Mucosa of rectum (tissue), 2 donors: Measurements from ENCODE around the gene GGTLC2.
"Not testable (repeated sequence)": the region's sequence is repeated elsewhere in the genome, so short reads cannot be mapped to it uniquely, and the experiment has no call there.

ENCODE experiments used
- H3K27ac ChIP-seq, 2 donors: one replicate each; pipeline ENCODE4 v1.7.0; 2013; ENCODE audit warnings: inconsistent platforms in 2 of 2, low read depth in 2 of 2, low read length in 2 of 2
- H3K27me3 ChIP-seq, 2 donors: one replicate each; pipeline ENCODE4 v1.7.0; 2013; ENCODE audit warnings: low read length in 2 of 2; ENCODE audit not compliant: control insufficient read depth in 2 of 2, insufficient read depth in 2 of 2
- H3K36me3 ChIP-seq, 2 donors: one replicate each; pipeline ENCODE4 v1.7.0; 2013; ENCODE audit warnings: low read length in 2 of 2; ENCODE audit not compliant: control insufficient read depth in 2 of 2, insufficient read depth in 2 of 2
- H3K4me1 ChIP-seq, 2 donors: one replicate each; pipeline ENCODE4 v1.7.0; 2013; ENCODE audit warnings: low read length in 2 of 2, mild to moderate bottlenecking in 1 of 2; ENCODE audit not compliant: control insufficient read depth in 2 of 2, insufficient read depth in 2 of 2
- H3K4me3 ChIP-seq, 2 donors: one replicate each; pipeline ENCODE4 v1.7.0; 2013; ENCODE audit warnings: low read length in 2 of 2
- H3K9ac ChIP-seq, 2 donors: one replicate each; pipeline ENCODE4 v1.7.0; 2013; ENCODE audit warnings: low read length in 2 of 2, low read depth in 1 of 2, mild to moderate bottlenecking in 1 of 2
- H3K9me3 ChIP-seq, 2 donors: one replicate each; pipeline ENCODE4 v1.7.0; 2013; ENCODE audit warnings: low read length in 2 of 2; ENCODE audit not compliant: control insufficient read depth in 2 of 2
- donor health status: healthy.
- donor health status: Normal muscosa, but diverticular disease.

Gene GGTLC2

DNA sequence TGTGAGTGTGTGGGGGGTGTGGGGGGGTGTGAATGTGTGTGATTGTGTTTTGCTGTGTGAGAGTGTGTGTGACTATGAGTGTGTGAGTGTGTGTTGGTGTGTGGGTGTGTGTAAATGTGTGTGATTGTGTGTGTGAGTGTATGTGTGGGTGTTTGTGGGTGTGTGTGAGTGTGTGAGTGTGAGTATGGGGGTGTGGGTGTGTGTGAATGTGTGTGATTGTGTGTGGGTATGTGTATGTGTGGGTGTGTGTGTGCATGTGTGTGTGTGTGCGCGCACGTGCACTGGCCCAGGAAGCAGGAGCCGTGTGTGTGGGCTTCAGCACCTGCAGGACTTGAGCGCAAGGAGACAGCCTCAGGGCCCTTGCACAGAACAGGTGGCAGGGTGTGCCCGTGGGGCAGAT is 8.2 kb downstream of the GGTLC2 start:
- H3K27ac ChIP-seq, H3K27me3 ChIP-seq, H3K9me3 ChIP-seq, H3K36me3 ChIP-seq, H3K9ac ChIP-seq, H3K4me3 ChIP-seq, H3K4me1 ChIP-seq: not testable (repeated sequence)

- not testable (repeated sequence) for H3K27ac ChIP-seq, H3K4me3 ChIP-seq, H3K36me3 ChIP-seq, H3K27me3 ChIP-seq, H3K9ac ChIP-seq, H3K9me3 ChIP-seq, H3K4me1 ChIP-seq
Observed at GRCh38 chr22:22653677-22654381, 9.4 kb downstream of the GGTLC2 start.

GRCh38 chr22:22655452-22656290 is 11.3 kb downstream of the GGTLC2 start:
- no peaks in the 10 kb centered on the region for H3K4me1 ChIP-seq
- no peaks in the 10 kb centered on the region for H3K27me3 ChIP-seq

GRCh38 chr22:22657712-22658111 is 13.3 kb downstream of the GGTLC2 start:
- Histone ChIP-seq H3K27ac (no peak overlapping the region), H3K4me1 (no peaks in the 10 kb centered on the region), H3K36me3 (no peaks in the 10 kb centered on the region), H3K9me3 (no peaks in the 10 kb centered on the region), H3K4me3 (no peak overlapping the region), H3K9ac (no peak overlapping the region), H3K27me3 (no peaks in the 10 kb centered on the region)

More at GRCh38 chr22:22655452-22656290, 11.3 kb downstream of the GGTLC2 start:
- Histone ChIP-seq H3K4me3 (no peak overlapping the region), H3K36me3 (no peaks in the 10 kb centered on the region), H3K27ac (no peak overlapping the region), H3K9me3 (no peaks in the 10 kb centered on the region), H3K9ac (no peak overlapping the region)

DNA sequence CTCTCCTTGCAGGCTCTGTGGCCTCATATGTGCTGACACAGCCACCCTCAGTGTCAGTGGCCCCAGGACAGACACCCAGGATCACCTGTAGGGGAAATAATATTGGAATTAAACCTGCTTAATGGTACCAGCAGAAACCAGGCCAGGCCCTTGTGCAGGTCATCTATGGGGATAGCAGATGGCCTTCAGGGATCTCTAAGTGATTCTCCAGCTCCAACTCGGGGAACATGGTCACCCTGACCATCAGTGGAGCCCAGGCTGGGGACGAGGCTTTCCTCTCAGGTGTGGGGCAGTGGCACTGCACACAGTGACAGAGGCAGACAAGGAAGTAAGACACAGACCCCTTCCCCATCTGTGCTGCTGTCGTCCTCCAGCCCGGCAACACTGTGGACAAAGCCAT is 16.9 kb downstream of the GGTLC2 start:
- Histone ChIP-seq H3K36me3 (no peaks in the 10 kb centered on the region), H3K27ac (no peak overlapping the region), H3K4me3 (no peak overlapping the region), H3K9me3 (no peaks in the 10 kb centered on the region), H3K4me1 (no peaks in the 10 kb centered on the region), H3K27me3 (no peaks in the 10 kb centered on the region), H3K9ac (no peak overlapping the region)

DNA sequence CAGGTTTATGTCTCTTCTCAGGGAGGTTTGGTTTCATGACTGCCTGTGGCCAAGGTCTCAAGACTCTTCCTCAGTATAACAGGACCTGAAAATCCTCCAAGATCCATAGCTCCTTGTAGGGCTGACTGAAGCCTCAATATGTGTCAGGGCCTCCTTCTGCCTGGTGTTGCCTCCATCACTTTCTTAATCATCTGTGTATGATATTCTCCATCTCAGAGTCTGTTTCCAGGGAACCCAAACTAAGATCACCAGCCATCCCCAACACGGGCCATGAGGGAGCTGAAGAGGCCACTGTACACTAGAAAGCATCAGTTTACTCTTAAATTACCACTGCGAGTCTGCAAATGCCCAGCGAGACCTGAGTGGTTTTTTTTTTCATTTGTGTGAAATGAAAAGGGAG is 17.7 kb downstream of the GGTLC2 start:
- H3K9ac ChIP-seq = no peak overlapping the region
- H3K9me3 ChIP-seq = no peaks in the 10 kb centered on the region
- no peak overlapping the region for H3K27ac ChIP-seq
- H3K4me1 ChIP-seq = no peaks in the 10 kb centered on the region
- H3K36me3 ChIP-seq = no peaks in the 10 kb centered on the region
- no peaks in the 10 kb centered on the region for H3K27me3 ChIP-seq
- H3K4me3 ChIP-seq = no peak overlapping the region

DNA sequence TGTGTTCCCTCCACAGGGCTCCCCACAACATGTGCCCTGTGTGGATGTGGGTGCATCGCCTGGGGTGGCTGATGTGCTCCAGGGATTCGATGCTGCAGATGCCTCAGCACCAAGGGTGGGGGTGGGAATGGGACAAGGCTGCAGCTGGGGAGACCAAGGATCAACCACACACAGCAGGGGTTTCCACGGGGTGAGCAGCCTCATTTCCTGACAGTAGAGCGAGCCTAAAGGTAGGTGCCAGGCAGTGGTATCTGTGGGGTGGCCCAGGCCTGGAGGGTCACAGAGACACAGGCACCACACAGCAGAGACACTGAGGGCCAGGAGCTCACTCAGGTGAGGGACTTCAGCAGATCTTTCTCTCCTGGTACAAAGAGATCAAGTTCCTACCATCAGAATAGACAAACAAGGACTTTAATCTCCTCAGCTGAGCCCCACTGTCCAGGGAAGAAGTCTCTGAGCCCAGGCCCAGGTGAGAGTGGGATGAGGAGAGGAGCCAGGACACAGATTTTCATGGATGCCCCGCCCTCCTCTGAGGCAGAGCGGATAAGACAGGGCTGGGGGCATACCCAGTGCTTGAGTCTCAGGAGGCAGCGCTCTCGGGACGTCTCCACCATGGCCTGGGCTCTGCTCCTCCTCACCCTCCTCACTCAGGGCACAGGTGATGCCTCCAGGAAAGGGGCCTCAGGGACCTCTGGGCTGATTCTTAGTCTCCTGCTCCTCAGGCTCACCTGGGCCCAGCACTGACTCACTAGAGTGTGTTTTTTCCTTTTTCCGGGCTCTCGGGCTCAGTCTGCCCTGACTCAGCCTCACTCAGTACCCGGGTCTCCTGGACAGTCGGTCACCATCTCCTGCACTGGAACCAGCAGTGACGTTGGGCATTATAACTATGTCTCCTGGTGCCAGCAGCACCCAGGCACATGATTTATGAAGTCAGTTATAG is 19.7 kb downstream of the GGTLC2 start:
- no peaks in the 10 kb centered on the region for H3K9me3 ChIP-seq
- no peaks in the 10 kb centered on the region for H3K27me3 ChIP-seq
- no peaks in the 10 kb centered on the region for H3K4me1 ChIP-seq
- no peak overlapping the region for H3K4me3 ChIP-seq
- no peaks in the 10 kb centered on the region for H3K36me3 ChIP-seq
- H3K9ac ChIP-seq = no peak overlapping the region
- H3K27ac ChIP-seq = no peak overlapping the region

DNA sequence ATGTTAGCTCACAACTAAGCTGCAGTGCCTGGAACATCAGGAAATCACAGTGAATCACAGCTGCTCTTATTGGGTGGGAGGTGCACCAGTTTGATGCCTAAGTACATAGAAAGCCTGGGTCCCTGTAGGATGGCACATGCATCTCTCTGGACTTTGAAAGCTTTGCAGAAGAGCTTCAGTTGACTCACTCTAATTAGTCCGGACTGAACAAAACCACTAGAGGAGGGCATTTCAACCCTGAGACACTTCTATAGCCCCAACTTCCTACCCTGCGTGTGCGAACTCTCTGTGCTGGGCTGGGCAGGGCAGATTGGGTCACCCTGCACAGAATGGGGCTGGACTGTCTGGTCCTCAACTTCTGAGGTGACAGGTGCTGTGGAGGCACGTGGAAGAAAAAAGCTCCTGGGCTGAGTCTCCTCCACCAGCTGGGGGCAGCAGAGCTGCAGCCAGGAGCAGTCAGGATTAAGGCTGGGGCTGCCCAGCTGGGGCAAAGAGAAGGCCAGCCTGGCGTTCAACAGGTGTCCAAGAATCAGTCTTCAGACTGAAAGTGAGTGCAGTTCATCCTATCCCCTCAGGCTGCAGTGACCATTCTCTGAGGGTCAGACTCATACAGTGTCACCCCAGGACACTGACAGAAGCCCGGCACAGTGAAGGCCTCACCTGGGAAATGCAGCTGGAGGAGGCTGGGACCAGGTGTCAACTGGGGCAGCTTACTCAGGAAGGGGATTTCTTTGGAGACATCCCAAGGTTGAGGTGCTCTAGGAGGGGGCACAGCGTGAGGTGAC is 22.1 kb downstream of the GGTLC2 start:
- H3K4me1 ChIP-seq = no peaks in the 10 kb centered on the region
- no peak overlapping the region for H3K9ac ChIP-seq
- no peak overlapping the region for H3K4me3 ChIP-seq
- no peak overlapping the region for H3K27ac ChIP-seq
- no peaks in the 10 kb centered on the region for H3K36me3 ChIP-seq
- no peaks in the 10 kb centered on the region for H3K27me3 ChIP-seq
- H3K9me3 ChIP-seq = no peaks in the 10 kb centered on the region

DNA sequence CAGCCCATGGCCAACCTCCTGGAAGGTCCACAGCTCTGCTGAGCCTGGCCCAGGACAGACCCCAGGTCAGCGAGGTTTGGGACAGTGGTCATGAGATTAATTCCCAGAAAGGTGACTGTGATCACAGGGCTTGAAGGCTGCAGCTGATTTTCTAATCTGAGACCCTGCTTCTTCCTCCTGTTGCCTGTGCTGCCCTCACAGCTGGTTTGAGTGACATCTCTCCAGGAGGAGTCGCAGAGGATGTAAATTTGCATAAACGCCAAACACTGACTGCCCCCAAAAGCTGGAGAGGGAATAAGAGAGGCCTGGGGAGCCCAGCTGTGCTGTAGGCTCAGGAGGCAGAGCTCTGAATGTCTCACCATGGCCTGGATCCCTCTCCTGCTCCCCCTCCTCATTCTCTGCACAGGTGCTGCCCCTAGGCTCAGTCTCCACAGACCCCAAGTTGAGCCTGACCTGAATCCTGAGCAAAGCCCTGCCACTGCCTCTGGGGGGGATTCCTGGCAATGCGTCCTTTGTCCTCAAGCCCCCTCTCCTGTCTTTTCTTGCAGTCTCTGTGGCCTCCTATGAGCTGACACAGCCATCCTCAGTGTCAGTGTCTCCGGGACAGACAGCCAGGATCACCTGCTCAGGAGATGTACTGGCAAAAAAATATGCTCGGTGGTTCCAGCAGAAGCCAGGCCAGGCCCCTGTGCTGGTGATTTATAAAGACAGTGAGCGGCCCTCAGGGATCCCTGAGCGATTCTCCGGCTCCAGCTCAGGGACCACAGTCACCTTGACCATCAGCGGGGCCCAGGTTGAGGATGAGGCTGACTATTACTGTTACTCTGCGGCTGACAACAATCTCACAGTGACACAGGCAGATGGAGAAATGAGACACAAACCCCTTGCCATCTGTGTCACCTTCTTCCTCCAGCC is 23.8 kb downstream of the GGTLC2 start:
- Histone ChIP-seq H3K27me3 (no peaks in the 10 kb centered on the region), H3K9me3 (no peaks in the 10 kb centered on the region), H3K4me1 (no peaks in the 10 kb centered on the region), H3K9ac (no peak overlapping the region), H3K4me3 (no peak overlapping the region), H3K36me3 (no peaks in the 10 kb centered on the region), H3K27ac (no peak overlapping the region)
